ENCODE measurements around the gene PGA4. TPM values are rescaled to one million over a fixed set of nuclear protein-coding genes. Genes with fewer than 3 reads are reported as not detected.

The PGA4 gene
- polyA plus RNA-seq, 1 of the 3 experiments (the other 2 are of a cell fraction) = not detected

- Histone ChIP-seq H3K9ac (no peak overlapping the region), H3K9me3 (no peaks in the 10 kb centered on the region), H3K4me3 (ENCODE audit: low read depth in 2 of 2, low read length in 1 of 2) (no peak overlapping the region), H3K79me2 (ENCODE audit: insufficient read depth) (no peaks in the 10 kb centered on the region), H3F3A (replicated peaks; ENCODE audit: insufficient read depth) (no peaks in the 10 kb centered on the region), H3K27me3 (ENCODE audit: insufficient read depth) (peaks cover 6% of the 10 kb centered on the region; the same call in 1 of the 2 replicates), H2AFZ (ENCODE audit: low read depth) (no peak overlapping the region), H3K4me2 (no peak overlapping the region), H3K4me1 (ENCODE audit: control insufficient read depth in 1 of 2, insufficient read depth in 2 of 2, low read depth in 1 of 2, low read length in 1 of 2) (no peaks in the 10 kb centered on the region), H3K27ac (ENCODE audit: low read depth in 2 of 2, low read length in 1 of 2) (no peak overlapping the region), H3K9me2 (no peaks in the 10 kb centered on the region), H3K36me3 (replicated peaks in 1 of 2; ENCODE audit: control insufficient read depth in 1 of 2, insufficient read depth in 2 of 2, low read length in 1 of 2) (no peaks in the 10 kb centered on the region), H4K20me1 (ENCODE audit: insufficient read depth) (no peaks in the 10 kb centered on the region)
- WGBS (ENCODE audit: low lambda C conversion rate) = 47% methylated on average over 5 of the region's 7 CpGs
- DNase-seq = no peak
- TF ChIP-seq FOSL2 (IDR thresholded peaks at IDR 0.05; ENCODE audit: borderline replicate concordance, low read depth) (no peak), SMC3 (IDR thresholded peaks at IDR 0.05; ENCODE audit: low read depth, low read length) (no peak), USF1 (IDR thresholded peaks at IDR 0.05; ENCODE audit: borderline replicate concordance, low read depth) (no peak), IRF3 (IDR thresholded peaks at IDR 0.05; ENCODE audit: low read depth, low read length) (no peak), POLR2AphosphoS5 (IDR thresholded peaks at IDR 0.05; ENCODE audit: low read depth, low read length) (no peak), PBX3 (IDR thresholded peaks at IDR 0.05) (no peak), MEF2A (IDR thresholded peaks at IDR 0.05; ENCODE audit: borderline replicate concordance, low read depth) (no peak), REST (IDR thresholded peaks at IDR 0.05; ENCODE audit: low read depth, low read length) (no peak), RFX5 (IDR thresholded peaks at IDR 0.05; ENCODE audit: low read length) (no peak), MXI1 (IDR thresholded peaks at IDR 0.05; ENCODE audit: low read depth, low read length) (no peak), TAF1 (IDR thresholded peaks at IDR 0.05; ENCODE audit: borderline replicate concordance, low read depth, low read length) (no peak), GATA2 (CRISPR knock-in tag; IDR thresholded peaks at IDR 0.05) (no peak), NFIC (IDR thresholded peaks at IDR 0.05; ENCODE audit: borderline replicate concordance) (no peak), TEAD4 (IDR thresholded peaks at IDR 0.05; ENCODE audit: borderline replicate concordance, insufficient read depth) (no peak), CTCF (IDR thresholded peaks at IDR 0.05) (no peak), ELF1 (IDR thresholded peaks at IDR 0.05) (no peak), RAD21 (IDR thresholded peaks at IDR 0.05; ENCODE audit: low read length) (no peak)
- POLR2A ChIA-PET = no interaction called here
- CTCF ChIA-PET = interaction anchor here (1.0 to 4.4 kb wide), 2 partner anchors 8 to 66 kb away, joined by 3 to 19 read pairs; no protein-coding TSS in a partner anchor
These were observed 27.0 kb upstream of the PGA4 start for GRCh38 chr11:61194981-61195695.
